ENCODE measurements around the gene LRRC75A. TPM values are rescaled to one million over a fixed set of nuclear protein-coding genes. Genes with fewer than 3 reads are reported as not detected.

The LRRC75A gene
- total RNA-seq, 6 experiments from 2014 or later, result 0.14 to 0.57 (median 0.27) TPM

- peak overlapping the region; percentile 92 for H3K27ac Mint-ChIP-seq
- TF ChIP-seq CTCF (IDR thresholded peaks at IDR 0.05), result no peak
- peak overlapping the region; percentile 75; the same call in 1 of the 2 replicates for H3K4me3 Mint-ChIP-seq
- H3K9me3 Mint-ChIP-seq, result no peaks in the 10 kb centered on the region
- no peaks in the 10 kb centered on the region for H3K27me3 Mint-ChIP-seq (ENCODE audit: insufficient read depth)
- no peak for DNase-seq
- H3K36me3 Mint-ChIP-seq (ENCODE audit: low read depth), result no peaks in the 10 kb centered on the region
- peaks cover 33% of the 10 kb centered on the region for H3K4me1 Mint-ChIP-seq (ENCODE audit: low read depth)
Observed at GRCh38 chr17:16419929-16420271, 72.1 kb downstream of the LRRC75A start.

GRCh38 chr17:16419074-16419928, 72.7 kb downstream of the LRRC75A start:
- peak overlapping the region; percentile 75 for H3K4me3 Mint-ChIP-seq
- peak; percentile 82 for DNase-seq
- H3K27ac Mint-ChIP-seq, result peak overlapping the region; percentile 92
- H3K36me3 Mint-ChIP-seq (ENCODE audit: low read depth), result no peaks in the 10 kb centered on the region
- H3K4me1 Mint-ChIP-seq (ENCODE audit: low read depth), result peaks cover 33% of the 10 kb centered on the region
- no peak for TF ChIP-seq CTCF (IDR thresholded peaks at IDR 0.05)
- no peaks in the 10 kb centered on the region for H3K9me3 Mint-ChIP-seq
- H3K27me3 Mint-ChIP-seq (ENCODE audit: insufficient read depth), result no peaks in the 10 kb centered on the region

- no peak for DNase-seq
- H3K36me3 Mint-ChIP-seq (ENCODE audit: low read depth), result no peaks in the 10 kb centered on the region
- H3K27ac Mint-ChIP-seq, result peak overlapping the region; percentile 92
- H3K4me1 Mint-ChIP-seq (ENCODE audit: low read depth), result peaks cover 33% of the 10 kb centered on the region
- H3K9me3 Mint-ChIP-seq, result no peaks in the 10 kb centered on the region
- no peak for TF ChIP-seq CTCF (IDR thresholded peaks at IDR 0.05)
- H3K4me3 Mint-ChIP-seq, result peak overlapping the region; percentile 75
- no peaks in the 10 kb centered on the region for H3K27me3 Mint-ChIP-seq (ENCODE audit: insufficient read depth)
Observed at GRCh38 chr17:16418685-16419068, 73.3 kb downstream of the LRRC75A start.

GRCh38 chr17:16417896-16418684, 73.9 kb downstream of the LRRC75A start:
- H3K27ac Mint-ChIP-seq, result peak overlapping the region; percentile 92
- no peak for DNase-seq

GRCh38 chr17:16417399-16417798, 74.6 kb downstream of the LRRC75A start:
- H3K36me3 Mint-ChIP-seq (ENCODE audit: low read depth), result no peaks in the 10 kb centered on the region
- no peaks in the 10 kb centered on the region for H3K27me3 Mint-ChIP-seq (ENCODE audit: insufficient read depth)
- peaks cover 33% of the 10 kb centered on the region for H3K4me1 Mint-ChIP-seq (ENCODE audit: low read depth)
- no peaks in the 10 kb centered on the region for H3K9me3 Mint-ChIP-seq
- TF ChIP-seq CTCF (IDR thresholded peaks at IDR 0.05), result no peak
- H3K27ac Mint-ChIP-seq, result no peak overlapping the region
- no peak overlapping the region for H3K4me3 Mint-ChIP-seq
- no peak for DNase-seq

More at GRCh38 chr17:16417896-16418684, 73.9 kb downstream of the LRRC75A start:
- no peaks in the 10 kb centered on the region for H3K36me3 Mint-ChIP-seq (ENCODE audit: low read depth)
- no peaks in the 10 kb centered on the region for H3K9me3 Mint-ChIP-seq
- TF ChIP-seq CTCF (IDR thresholded peaks at IDR 0.05), result no peak
- no peaks in the 10 kb centered on the region for H3K27me3 Mint-ChIP-seq (ENCODE audit: insufficient read depth)
- peaks cover 33% of the 10 kb centered on the region for H3K4me1 Mint-ChIP-seq (ENCODE audit: low read depth)
- H3K4me3 Mint-ChIP-seq, result peak overlapping the region; percentile 19
